GM23338 (cell line): ENCODE measurements around the gene JAKMIP1.

Experiments
- CREB1 ChIP-seq: fragments of 250-450 bp; sonication (Bioruptor Pico); IDR thresholded peaks from 2 replicates; pipeline ENCODE4 v1.5.0; 2020; ENCODE audit warnings: low read depth, mild to moderate bottlenecking, moderate library complexity
- CTCF ChIP-seq, 2 experiments: fragments of 200-600 bp in 1 of 2; sonication (generic) in 1 of 2; conservative IDR thresholded peaks; 2 replicates each; pipeline versions ENCODE4 v1.5.1 to v1.6.1; 2016 to 2017; ENCODE audit warnings: antibody characterized with exemption in 2 of 2, low read depth in 2 of 2, mild to moderate bottlenecking in 2 of 2, moderate library complexity in 1 of 2
- EZH2 ChIP-seq: fragments of 200-600 bp; sonication (generic); IDR thresholded peaks from one replicate; pipeline ENCODE4 v1.8.0; 2017; ENCODE audit warnings: antibody characterized with exemption, mild to moderate bottlenecking, low read depth; ENCODE audit not compliant: unreplicated experiment
- EZH2phosphoT487 ChIP-seq: fragments of 200-600 bp; sonication (generic); IDR thresholded peaks from one replicate; pipeline ENCODE4 v1.8.1; 2018; ENCODE audit warnings: antibody characterized with exemption; ENCODE audit not compliant: unreplicated experiment
- JUNB ChIP-seq: IDR thresholded peaks from one replicate; pipeline ENCODE4 v1.6.1; 2016; ENCODE audit warnings: antibody characterized with exemption; ENCODE audit not compliant: unreplicated experiment
- POLR2AphosphoS5 ChIP-seq: IDR thresholded peaks from 2 replicates; pipeline ENCODE4 v1.6.1; 2016; ENCODE audit warnings: antibody characterized with exemption, low read depth
- REST ChIP-seq: IDR thresholded peaks from one replicate; pipeline ENCODE4 v1.6.1; 2018; ENCODE audit warnings: antibody characterized with exemption; ENCODE audit not compliant: unreplicated experiment
- STAT1 ChIP-seq: IDR thresholded peaks from one replicate; pipeline ENCODE4 v1.6.1; 2016; ENCODE audit warnings: antibody characterized with exemption; ENCODE audit not compliant: unreplicated experiment
- ZNF462 ChIP-seq: fragments of 250-450 bp; sonication (Bioruptor Pico); IDR thresholded peaks from 2 replicates; pipeline ENCODE4 v1.5.0; 2020; ENCODE audit warnings: mild to moderate bottlenecking, moderate library complexity

- TF ChIP-seq CTCF (conservative IDR thresholded peaks at IDR 0.05; ENCODE audit: low read depth in 2 of 2) (no peak), POLR2AphosphoS5 (no peak), EZH2phosphoT487 (no peak), ZNF462 (CRISPR knock-in tag) (no peak), EZH2 (no peak), STAT1 (no peak), CREB1 (no peak), REST (no peak), JUNB (no peak)
Measured at GRCh38 chr4:6008766-6009385, 191.5 kb downstream of the JAKMIP1 start.
